ENCODE data around the gene WNT1. TPM values are rescaled to one million over a fixed set of nuclear protein-coding genes. Genes with fewer than 3 reads are reported as not detected.

The WNT1 gene
- total and polyA plus RNA-seq, 8 donors: not detected

DNA sequence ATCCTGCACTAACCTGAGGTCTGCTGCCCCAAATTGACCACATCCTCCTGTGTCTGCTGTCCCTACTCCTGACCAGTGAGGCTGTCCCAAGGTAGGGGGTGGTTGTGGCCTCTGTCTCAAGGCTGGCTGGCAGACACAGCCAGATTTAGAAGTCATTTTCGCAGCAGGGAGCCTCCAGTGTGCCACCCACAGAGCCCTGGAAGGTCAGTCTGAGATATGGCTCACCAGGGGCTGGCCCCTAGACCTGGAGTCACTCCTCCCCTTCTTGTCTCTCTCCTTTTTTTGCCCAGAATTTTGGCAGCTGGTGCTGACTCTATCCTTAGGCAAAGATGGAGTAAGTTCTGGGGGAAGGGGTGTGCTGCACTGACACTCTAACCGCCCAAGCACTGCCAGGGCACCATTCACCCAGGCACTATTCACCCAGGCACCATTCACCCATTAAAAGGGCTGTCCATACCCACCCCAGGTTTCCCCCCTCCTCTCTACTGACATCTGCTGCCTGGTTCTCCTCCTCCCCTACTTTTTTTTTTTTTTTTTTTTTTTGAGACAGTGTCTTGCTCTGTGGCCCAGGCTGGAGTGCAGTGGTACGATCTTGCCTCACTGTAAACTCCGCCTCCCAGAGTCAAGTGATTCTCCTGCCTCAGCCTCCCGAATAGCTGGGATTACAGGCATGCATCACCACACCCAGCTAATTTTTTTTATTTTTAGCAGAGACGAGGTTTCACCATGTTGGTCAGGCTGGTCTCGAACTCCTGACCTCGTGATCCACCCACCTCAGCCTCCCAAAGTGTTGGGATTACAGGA, 13.3 kb downstream of the WNT1 start:
- intact Hi-C loops (cut with DNase I; ENCODE audit: low total_unique reads): no loop called here
- no peak overlapping the region for H3K27ac ChIP-seq
- WGBS, 5 donors: 62 to 69% (median 67%) methylated on average over 8 of the region's 8 CpGs
- TF ChIP-seq POLR2A (IDR thresholded peaks at IDR 0.05): no peak
- TF ChIP-seq, protein P1, sequence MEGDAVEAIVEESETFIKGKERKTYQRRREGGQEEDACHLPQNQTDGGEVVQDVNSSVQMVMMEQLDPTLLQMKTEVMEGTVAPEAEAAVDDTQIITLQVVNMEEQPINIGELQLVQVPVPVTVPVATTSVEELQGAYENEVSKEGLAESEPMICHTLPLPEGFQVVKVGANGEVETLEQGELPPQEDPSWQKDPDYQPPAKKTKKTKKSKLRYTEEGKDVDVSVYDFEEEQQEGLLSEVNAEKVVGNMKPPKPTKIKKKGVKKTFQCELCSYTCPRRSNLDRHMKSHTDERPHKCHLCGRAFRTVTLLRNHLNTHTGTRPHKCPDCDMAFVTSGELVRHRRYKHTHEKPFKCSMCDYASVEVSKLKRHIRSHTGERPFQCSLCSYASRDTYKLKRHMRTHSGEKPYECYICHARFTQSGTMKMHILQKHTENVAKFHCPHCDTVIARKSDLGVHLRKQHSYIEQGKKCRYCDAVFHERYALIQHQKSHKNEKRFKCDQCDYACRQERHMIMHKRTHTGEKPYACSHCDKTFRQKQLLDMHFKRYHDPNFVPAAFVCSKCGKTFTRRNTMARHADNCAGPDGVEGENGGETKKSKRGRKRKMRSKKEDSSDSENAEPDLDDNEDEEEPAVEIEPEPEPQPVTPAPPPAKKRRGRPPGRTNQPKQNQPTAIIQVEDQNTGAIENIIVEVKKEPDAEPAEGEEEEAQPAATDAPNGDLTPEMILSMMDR (IDR thresholded peaks at IDR 0.05): no peak
- no peak for TF ChIP-seq POLR2AphosphoS5 (IDR thresholded peaks at IDR 0.05)
- no peak for TF ChIP-seq EP300 (IDR thresholded peaks at IDR 0.05)
- no peak overlapping the region for H3K4me3 ChIP-seq
- no peak for DNase-seq
- H3K27me3 ChIP-seq: peaks cover 0 to 97% (median 57%) of the 10 kb centered on the region in 3 donors
- H3K36me3 ChIP-seq: no peaks in the 10 kb centered on the region
- no peaks in the 10 kb centered on the region for H3K9me3 ChIP-seq
- peaks cover 0 to 16% (median 15%) of the 10 kb centered on the region in 4 donors for H3K4me1 ChIP-seq

DNA sequence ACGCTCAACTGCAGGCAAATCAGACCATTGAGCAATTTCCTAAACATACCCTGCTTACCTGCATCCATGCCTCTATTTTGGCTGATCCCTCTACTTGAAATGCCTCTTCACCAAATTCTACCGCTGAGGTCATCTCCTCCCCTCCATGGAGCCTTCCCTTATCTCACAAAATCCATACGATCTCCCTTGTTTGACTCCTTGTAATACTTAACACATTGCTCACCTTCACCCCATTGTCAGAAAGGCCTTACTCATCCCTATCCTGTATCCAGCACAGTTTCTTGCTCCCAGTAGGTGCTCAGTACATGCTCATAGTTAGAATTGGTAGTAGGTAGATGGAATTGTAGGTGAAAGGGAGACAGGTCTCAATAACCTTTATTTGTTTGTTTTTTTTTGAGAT, 15.7 kb downstream of the WNT1 start:
- no peak overlapping the region for H3K4me3 ChIP-seq
- no peak overlapping the region for H3K27ac ChIP-seq
- intact Hi-C loops (cut with DNase I; ENCODE audit: low total_unique reads): no loop called here
- no peak for DNase-seq
- no peaks in the 10 kb centered on the region for H3K9me3 ChIP-seq
- WGBS, 5 donors: 64 to 82% (median 68%) methylated on average over 3 of the region's 3 CpGs
- H3K4me1 ChIP-seq: peaks cover 20 to 38% (median 34%) of the 10 kb centered on the region in 4 donors
- peaks cover 6 to 97% (median 54%) of the 10 kb centered on the region in 3 donors for H3K27me3 ChIP-seq
- no peaks in the 10 kb centered on the region for H3K36me3 ChIP-seq
- TF ChIP-seq, protein P1 (IDR thresholded peaks at IDR 0.05): no peak
- no peak for TF ChIP-seq POLR2A (IDR thresholded peaks at IDR 0.05)
- TF ChIP-seq POLR2AphosphoS5 (IDR thresholded peaks at IDR 0.05): no peak
- no peak for TF ChIP-seq EP300 (IDR thresholded peaks at IDR 0.05)

DNA sequence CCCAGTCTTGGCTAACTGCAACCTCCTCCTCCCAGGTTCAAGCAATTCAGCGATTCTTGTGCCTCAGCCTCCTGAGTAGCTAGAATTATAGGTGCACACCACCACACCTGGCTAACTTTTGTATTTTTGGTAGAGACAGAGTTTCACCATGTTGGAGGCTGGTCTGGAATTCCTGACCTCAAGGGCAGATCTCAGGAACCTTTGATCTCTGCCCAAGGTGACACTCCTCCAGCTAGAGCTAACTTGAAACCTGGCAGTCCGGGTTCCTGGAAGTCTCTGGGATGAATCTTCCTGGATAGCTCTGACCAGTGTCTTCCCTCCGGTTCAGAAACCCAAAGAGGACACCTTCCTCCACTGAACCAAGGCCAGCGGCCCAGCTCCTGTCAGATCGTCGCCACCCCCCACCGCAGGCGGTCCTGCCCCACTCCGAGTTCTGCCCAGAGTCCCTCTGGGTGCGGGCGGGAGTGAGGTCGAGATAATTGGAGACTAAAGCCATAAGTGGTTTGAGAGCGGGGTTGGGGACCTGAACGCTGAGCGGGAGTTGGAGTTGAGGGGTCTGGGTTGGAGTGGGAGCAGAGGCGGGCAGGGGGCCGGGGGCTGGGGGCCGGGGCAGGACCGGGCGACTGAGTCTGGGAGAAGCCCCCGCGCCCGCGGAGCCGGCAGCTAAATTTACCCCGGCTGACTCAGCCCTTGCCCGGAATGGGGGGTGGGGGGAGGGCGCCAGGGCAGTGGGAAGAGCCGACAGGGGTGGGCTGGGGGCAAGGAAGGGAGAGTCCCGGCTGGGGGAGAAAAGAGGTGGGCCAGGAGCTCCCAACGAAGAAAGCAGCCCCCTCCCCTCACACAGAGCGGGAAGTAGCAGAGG, 16.3 kb downstream of the WNT1 start:
- TF ChIP-seq, protein P1 (IDR thresholded peaks at IDR 0.05): no peak
- no peak for TF ChIP-seq POLR2AphosphoS5 (IDR thresholded peaks at IDR 0.05)
- no peak for TF ChIP-seq EP300 (IDR thresholded peaks at IDR 0.05)
- no peak for TF ChIP-seq POLR2A (IDR thresholded peaks at IDR 0.05)
- Histone ChIP-seq H3K27ac (no peak overlapping the region), H3K27me3 (peaks cover 8 to 97% (median 54%) of the 10 kb centered on the region in 3 donors), H3K36me3 (no peaks in the 10 kb centered on the region), H3K4me1 (peaks cover 26 to 44% (median 41%) of the 10 kb centered on the region in 4 donors), H3K9me3 (no peaks in the 10 kb centered on the region), H3K4me3 (no peak overlapping the region)
- no peak for DNase-seq
- WGBS, 5 donors: 14 to 31% (median 21%) methylated on average over 24 to 32 of the region's 32 CpGs
- intact Hi-C loops (cut with DNase I; ENCODE audit: low total_unique reads): no loop called here

DNA sequence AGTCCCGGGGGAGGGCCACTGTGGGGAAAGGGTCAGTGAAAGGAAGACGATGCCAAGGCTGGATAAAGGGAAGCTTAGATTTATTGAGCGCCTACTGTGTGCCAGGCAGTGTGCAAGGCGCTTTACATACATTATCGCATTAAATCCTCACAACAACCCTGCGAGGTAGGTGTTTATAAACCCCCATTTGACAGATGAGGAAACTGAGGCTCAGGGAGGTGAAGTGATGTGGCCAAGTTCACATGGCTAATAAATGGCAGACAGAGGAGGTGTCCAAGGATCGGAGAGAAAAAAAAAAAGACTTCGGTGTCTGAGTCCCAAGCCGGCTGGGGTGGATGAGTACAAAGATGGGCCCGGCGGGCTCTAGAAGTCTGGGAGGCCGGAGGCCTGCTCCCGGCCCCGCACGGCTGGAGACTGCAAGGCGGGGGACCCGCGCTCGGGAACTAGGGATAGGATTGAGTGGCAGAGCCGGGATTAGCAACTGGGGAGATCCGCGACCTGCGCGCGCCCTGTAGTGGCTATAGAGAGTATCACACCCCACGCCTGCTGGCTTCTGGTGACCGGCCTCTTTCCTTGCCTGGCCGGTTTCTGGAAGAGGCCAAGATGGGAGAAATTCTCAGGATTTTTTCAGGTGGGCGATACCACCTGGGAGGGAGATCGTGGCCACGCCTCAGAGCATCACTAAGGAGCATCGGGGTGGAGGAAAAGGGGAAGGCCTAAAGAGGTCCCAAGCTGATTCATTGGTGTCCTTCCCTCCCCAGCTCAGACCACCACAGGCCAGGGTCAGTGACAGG, 17.2 kb downstream of the WNT1 start:
- H3K27me3 ChIP-seq: peaks cover 12 to 97% (median 57%) of the 10 kb centered on the region in 3 donors
- DNase-seq: peak; percentile 86 to 94
- 6 to 7% (median 7%) methylated on average over 27 to 32 of the region's 32 CpGs for WGBS, 5 donors
- H3K4me3 ChIP-seq: peak overlapping the region; percentile 13 to 37 (median 26)
- H3K4me1 ChIP-seq: peaks cover 35 to 53% (median 49%) of the 10 kb centered on the region in 4 donors
- peaks cover 0 to 1% (median under 1%) of the 10 kb centered on the region in 4 donors for H3K36me3 ChIP-seq
- intact Hi-C loops (cut with DNase I; ENCODE audit: low total_unique reads): no loop called here
- TF ChIP-seq POLR2AphosphoS5 (IDR thresholded peaks at IDR 0.05): peak in 1 of 3 donors; percentile 34
- no peak for TF ChIP-seq POLR2A (IDR thresholded peaks at IDR 0.05)
- no peak for TF ChIP-seq EP300 (IDR thresholded peaks at IDR 0.05)
- TF ChIP-seq, protein P1 (IDR thresholded peaks at IDR 0.05): peak in 5 of 7 experiments; percentile 60 to 92 (median 80)
- H3K9me3 ChIP-seq: no peaks in the 10 kb centered on the region
- H3K27ac ChIP-seq: no peak overlapping the region
